WTC11 (cell line): ENCODE results near the gene NONO. TPM values are rescaled to one million over a fixed set of nuclear protein-coding genes. Genes with fewer than 3 reads are reported as not detected.

ENCODE experiments used
- ATAC-seq: fragments of 200-7000 bp; cut with Tn5 transposase; 2 replicates; pipeline ENCODE4 v1.10.0; 2021; ENCODE audit warnings: mild to moderate bottlenecking, moderate library complexity
- CTCF ChIA-PET: fragments of 300-600 bp; sonication (Branson Sonifier 250); formaldehyde crosslinking; loops from one replicate; lab custom pipeline; 2021; ENCODE audit warnings: antibody characterized with exemption; lab: Charles Lee
- POLR2A ChIA-PET: fragments of 350-600 bp; sonication (Branson Sonifier 250); formaldehyde crosslinking; loops from one replicate; lab custom pipeline; 2021; ENCODE audit warnings: antibody characterized with exemption; lab: Charles Lee
- DNase-seq: peaks from one replicate; pipeline ENCODE4 v3.0.0; 2021; ENCODE audit warnings: low spot score
- H3K27ac Mint-ChIP-seq: 2 replicates; pipeline ENCODE4 v1.8.0; 2021; ENCODE audit warnings: mixed read lengths
- H3K27me3 Mint-ChIP-seq: 2 replicates; pipeline ENCODE4 v1.8.0; 2021; ENCODE audit warnings: low read depth, mild to moderate bottlenecking, moderate library complexity, mixed read lengths
- H3K36me3 Mint-ChIP-seq: 2 replicates; pipeline ENCODE4 v1.8.0; 2021; ENCODE audit warnings: mixed read lengths
- H3K4me1 Mint-ChIP-seq: 2 replicates; pipeline ENCODE4 v1.8.0; 2022; ENCODE audit warnings: mixed read lengths
- H3K4me3 Mint-ChIP-seq: 2 replicates; pipeline ENCODE4 v1.8.0; 2021; ENCODE audit warnings: mild to moderate bottlenecking, moderate library complexity, mixed read lengths
- H3K9me3 Mint-ChIP-seq: 2 replicates; pipeline ENCODE4 v1.8.0; 2021; ENCODE audit warnings: mixed read lengths
- AR ChIP-seq: fragments of 250-450 bp; sonication (Bioruptor Pico); IDR thresholded peaks from 2 replicates; pipeline ENCODE4 v1.9.0; 2021; ENCODE audit warnings: mild to moderate bottlenecking
- ARID4B ChIP-seq: sonication (generic); formaldehyde crosslinking; IDR thresholded peaks from 2 replicates; pipeline ENCODE4 v1.8.0; 2023; ENCODE audit warnings: missing genetic modification reagents, mild to moderate bottlenecking, borderline replicate concordance
- ATF1 ChIP-seq: sonication (generic); formaldehyde crosslinking; IDR thresholded peaks from 2 replicates; pipeline ENCODE4 v1.8.1; 2023; ENCODE audit warnings: mild to moderate bottlenecking, moderate library complexity, missing genetic modification reagents
- CDX4 ChIP-seq: fragments of 250-450 bp; sonication (Bioruptor Pico); IDR thresholded peaks from 2 replicates; pipeline ENCODE4 v1.9.0; 2021; ENCODE audit warnings: moderate library complexity, mild to moderate bottlenecking, inconsistent platforms, borderline replicate concordance
- ELF4 ChIP-seq: sonication (generic); formaldehyde crosslinking; IDR thresholded peaks from 2 replicates; pipeline ENCODE4 v1.8.1; 2022; ENCODE audit warnings: low read depth, mild to moderate bottlenecking, moderate library complexity, missing genetic modification reagents
- EMX1 ChIP-seq: fragments of 250-450 bp; sonication (Bioruptor Pico); IDR thresholded peaks from 2 replicates; pipeline ENCODE4 v1.8.0; 2021; ENCODE audit warnings: mild to moderate bottlenecking
- ETV6 ChIP-seq: sonication (generic); formaldehyde crosslinking; IDR thresholded peaks from 2 replicates; pipeline ENCODE4 v1.8.1; 2022; ENCODE audit warnings: mild to moderate bottlenecking, missing genetic modification reagents
- MAX ChIP-seq: sonication (generic); formaldehyde crosslinking; IDR thresholded peaks from 2 replicates; pipeline ENCODE4 v1.8.0; 2022; ENCODE audit warnings: mild to moderate bottlenecking, missing genetic modification reagents
- MYBL2 ChIP-seq: sonication (generic); formaldehyde crosslinking; IDR thresholded peaks from 2 replicates; pipeline ENCODE4 v1.8.1; 2023; ENCODE audit warnings: mild to moderate bottlenecking, moderate library complexity, missing genetic modification reagents
- NFE2L1 ChIP-seq: sonication (generic); formaldehyde crosslinking; IDR thresholded peaks from 2 replicates; pipeline ENCODE4 v1.8.1; 2023; ENCODE audit warnings: missing genetic modification reagents
- RORB ChIP-seq: fragments of 250-450 bp; sonication (Bioruptor Pico); IDR thresholded peaks from 2 replicates; pipeline ENCODE4 v1.9.0; 2021; ENCODE audit warnings: mild to moderate bottlenecking
- TEAD1 ChIP-seq: sonication (generic); formaldehyde crosslinking; IDR thresholded peaks from 2 replicates; pipeline ENCODE4 v1.8.0; 2022; ENCODE audit warnings: mild to moderate bottlenecking, missing genetic modification reagents
- USF1 ChIP-seq: sonication (generic); formaldehyde crosslinking; IDR thresholded peaks from 2 replicates; pipeline ENCODE4 v1.8.0; 2022; ENCODE audit warnings: mild to moderate bottlenecking, missing genetic modification reagents
- ZNF138 ChIP-seq: sonication (generic); formaldehyde crosslinking; conservative IDR thresholded peaks from 2 replicates; pipeline ENCODE4 v1.8.1; 2022; ENCODE audit warnings: mild to moderate bottlenecking, moderate library complexity, missing genetic modification reagents
- ZNF232 ChIP-seq: sonication (generic); formaldehyde crosslinking; IDR thresholded peaks from 2 replicates; pipeline ENCODE4 v1.8.0; 2022; ENCODE audit warnings: mild to moderate bottlenecking, missing genetic modification reagents
- total RNA-seq: library from RNA; stranded (reverse); gene quantifications from 3 replicates; pipeline ENCODE4 v1.2.3, GENCODE V29; 2021
- TF ChIP-seq, protein P1 (sequence below): fragments of 250-450 bp; sonication (Bioruptor Pico); IDR thresholded peaks from 2 replicates; pipeline ENCODE4 v2.1.2; 2022; ENCODE audit warnings: mild to moderate bottlenecking, moderate library complexity
- TF ChIP-seq, protein P2 (sequence below): sonication (generic); formaldehyde crosslinking; IDR thresholded peaks from 2 replicates; pipeline ENCODE4 v1.8.0; 2022; ENCODE audit warnings: missing genetic modification reagents
- TF ChIP-seq, protein P3 (sequence below): sonication (generic); formaldehyde crosslinking; IDR thresholded peaks from 2 replicates; pipeline ENCODE4 v1.8.1; 2023; ENCODE audit warnings: mild to moderate bottlenecking, missing genetic modification reagents, moderate library complexity
- TF ChIP-seq, protein P4 (sequence below): sonication (generic); formaldehyde crosslinking; IDR thresholded peaks from 2 replicates; pipeline ENCODE4 v1.8.1; 2022; ENCODE audit warnings: missing genetic modification reagents, borderline replicate concordance

Gene NONO
- total RNA-seq, 1 experiment from 2014 or later = 706 TPM

DNA sequence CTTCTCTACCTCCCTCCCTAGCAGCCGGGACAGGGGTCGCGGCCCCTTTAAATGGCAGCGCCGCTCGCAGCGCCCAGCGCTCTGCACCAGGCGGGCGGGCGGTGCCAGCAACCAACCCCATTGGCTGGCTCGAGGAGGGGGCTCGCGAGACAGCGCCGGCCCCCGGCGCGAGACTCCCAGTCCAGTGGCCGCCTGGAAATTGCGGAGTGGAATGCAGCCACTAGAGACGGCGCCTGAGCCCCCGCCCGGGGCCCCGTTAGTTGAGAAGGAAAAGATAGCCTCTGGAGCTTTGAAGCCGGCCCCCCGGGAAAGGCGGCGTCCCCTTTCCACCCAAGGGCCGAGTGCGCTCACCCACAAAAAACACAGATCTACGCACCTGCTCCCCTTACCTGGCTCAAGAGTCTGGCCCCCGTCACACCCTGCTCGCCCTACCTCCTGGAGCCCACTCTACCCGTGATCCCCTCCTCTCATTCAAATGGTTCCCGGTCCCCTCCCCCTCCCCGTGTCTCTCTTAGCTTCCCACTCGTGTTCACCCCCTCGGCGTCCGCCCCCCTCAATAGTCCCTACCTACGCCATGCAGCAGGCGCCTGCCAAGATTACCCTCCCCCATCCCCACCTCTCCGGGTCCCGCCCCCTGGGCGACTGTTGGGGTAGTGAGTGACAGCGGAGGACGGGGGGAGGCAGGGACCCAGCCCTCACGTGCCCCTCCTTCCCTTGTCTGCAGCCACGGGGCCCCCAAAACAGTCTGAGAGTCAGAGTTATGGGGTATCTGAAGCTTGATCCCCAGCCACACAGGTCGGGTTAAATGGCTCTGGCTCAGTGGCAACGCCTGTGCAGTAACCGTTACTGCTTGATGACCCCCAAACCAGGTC, 29.1 kb upstream of the NONO start, which contains the start of gene ZMYM3:
TSS of gene ZMYM3 (minus strand) at position 49 of the 872 bp plus-strand sequence. CDS start 885 bp downstream, outside the sequence.
- Mint-ChIP-seq H3K27ac (peak within 1 kb of the TSS; percentile 83), H3K36me3 (peaks cover 15% of the 10 kb centered on the region), H3K4me3 (peak within 1 kb of the TSS; percentile 90), H3K27me3 (no peaks in the 10 kb centered on the region), H3K4me1 (peaks cover 21% of the 10 kb centered on the region), H3K9me3 (no peaks in the 10 kb centered on the region)
- DNase-seq (peak; percentile 81), ATAC-seq (peak; percentile 70)
- ChIA-PET CTCF (interaction anchor here (0.6 to 1.9 kb wide), 5 partner anchors 29 to 411 kb away, joined by 3 to 12 read pairs (median 8); partner anchors contain the start of genes NONO and TAF1), POLR2A (interaction anchor here (0.6 to 2.3 kb wide), 6 partner anchors 29 to 112 kb away, joined by 3 to 17 read pairs (median 6); partner anchors contain the start of genes NONO and TAF1)
- no peak for TF ChIP-seq ELF4
- no peak for TF ChIP-seq EMX1 (CRISPR knock-in tag)
- TF ChIP-seq, protein P1, sequence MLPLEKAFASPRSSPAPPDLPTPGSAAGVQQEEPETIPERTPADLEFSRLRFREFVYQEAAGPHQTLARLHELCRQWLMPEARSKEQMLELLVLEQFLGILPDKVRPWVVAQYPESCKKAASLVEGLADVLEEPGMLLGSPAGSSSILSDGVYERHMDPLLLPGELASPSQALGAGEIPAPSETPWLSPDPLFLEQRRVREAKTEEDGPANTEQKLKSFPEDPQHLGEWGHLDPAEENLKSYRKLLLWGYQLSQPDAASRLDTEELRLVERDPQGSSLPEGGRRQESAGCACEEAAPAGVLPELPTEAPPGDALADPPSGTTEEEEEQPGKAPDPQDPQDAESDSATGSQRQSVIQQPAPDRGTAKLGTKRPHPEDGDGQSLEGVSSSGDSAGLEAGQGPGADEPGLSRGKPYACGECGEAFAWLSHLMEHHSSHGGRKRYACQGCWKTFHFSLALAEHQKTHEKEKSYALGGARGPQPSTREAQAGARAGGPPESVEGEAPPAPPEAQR (CRISPR knock-in tag) = no peak
- no peak for TF ChIP-seq ARID4B (CRISPR knock-in tag)
- no peak for TF ChIP-seq RORB
- no peak for TF ChIP-seq AR (CRISPR knock-in tag)
- no peak for TF ChIP-seq MYBL2
- peak; percentile 70; the same call in 1 of the 2 replicates for TF ChIP-seq USF1 (CRISPR knock-in tag)
- TF ChIP-seq ZNF138 (CRISPR knock-in tag) = no peak
- TF ChIP-seq, protein P2, sequence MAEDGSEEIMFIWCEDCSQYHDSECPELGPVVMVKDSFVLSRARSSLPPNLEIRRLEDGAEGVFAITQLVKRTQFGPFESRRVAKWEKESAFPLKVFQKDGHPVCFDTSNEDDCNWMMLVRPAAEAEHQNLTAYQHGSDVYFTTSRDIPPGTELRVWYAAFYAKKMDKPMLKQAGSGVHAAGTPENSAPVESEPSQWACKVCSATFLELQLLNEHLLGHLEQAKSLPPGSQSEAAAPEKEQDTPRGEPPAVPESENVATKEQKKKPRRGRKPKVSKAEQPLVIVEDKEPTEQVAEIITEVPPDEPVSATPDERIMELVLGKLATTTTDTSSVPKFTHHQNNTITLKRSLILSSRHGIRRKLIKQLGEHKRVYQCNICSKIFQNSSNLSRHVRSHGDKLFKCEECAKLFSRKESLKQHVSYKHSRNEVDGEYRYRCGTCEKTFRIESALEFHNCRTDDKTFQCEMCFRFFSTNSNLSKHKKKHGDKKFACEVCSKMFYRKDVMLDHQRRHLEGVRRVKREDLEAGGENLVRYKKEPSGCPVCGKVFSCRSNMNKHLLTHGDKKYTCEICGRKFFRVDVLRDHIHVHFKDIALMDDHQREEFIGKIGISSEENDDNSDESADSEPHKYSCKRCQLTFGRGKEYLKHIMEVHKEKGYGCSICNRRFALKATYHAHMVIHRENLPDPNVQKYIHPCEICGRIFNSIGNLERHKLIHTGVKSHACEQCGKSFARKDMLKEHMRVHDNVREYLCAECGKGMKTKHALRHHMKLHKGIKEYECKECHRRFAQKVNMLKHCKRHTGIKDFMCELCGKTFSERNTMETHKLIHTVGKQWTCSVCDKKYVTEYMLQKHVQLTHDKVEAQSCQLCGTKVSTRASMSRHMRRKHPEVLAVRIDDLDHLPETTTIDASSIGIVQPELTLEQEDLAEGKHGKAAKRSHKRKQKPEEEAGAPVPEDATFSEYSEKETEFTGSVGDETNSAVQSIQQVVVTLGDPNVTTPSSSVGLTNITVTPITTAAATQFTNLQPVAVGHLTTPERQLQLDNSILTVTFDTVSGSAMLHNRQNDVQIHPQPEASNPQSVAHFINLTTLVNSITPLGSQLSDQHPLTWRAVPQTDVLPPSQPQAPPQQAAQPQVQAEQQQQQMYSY = peak; percentile 95
- 0 out of 2 replicates have a peak, but pooled peaks have one; percentile 34 for TF ChIP-seq ETV6 (CRISPR knock-in tag)
- TF ChIP-seq ZNF232 (CRISPR knock-in tag) = no peak
- no peak for TF ChIP-seq CDX4 (CRISPR knock-in tag)
- TF ChIP-seq, protein P3, sequence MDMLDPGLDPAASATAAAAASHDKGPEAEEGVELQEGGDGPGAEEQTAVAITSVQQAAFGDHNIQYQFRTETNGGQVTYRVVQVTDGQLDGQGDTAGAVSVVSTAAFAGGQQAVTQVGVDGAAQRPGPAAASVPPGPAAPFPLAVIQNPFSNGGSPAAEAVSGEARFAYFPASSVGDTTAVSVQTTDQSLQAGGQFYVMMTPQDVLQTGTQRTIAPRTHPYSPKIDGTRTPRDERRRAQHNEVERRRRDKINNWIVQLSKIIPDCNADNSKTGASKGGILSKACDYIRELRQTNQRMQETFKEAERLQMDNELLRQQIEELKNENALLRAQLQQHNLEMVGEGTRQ (CRISPR knock-in tag) = peak; percentile 71
- no peak for TF ChIP-seq ATF1 (CRISPR knock-in tag)
- no peak for TF ChIP-seq NFE2L1 (CRISPR knock-in tag)
- TF ChIP-seq MAX (CRISPR knock-in tag) = no peak
- no peak for TF ChIP-seq TEAD1 (CRISPR knock-in tag)
- TF ChIP-seq, protein P4, sequence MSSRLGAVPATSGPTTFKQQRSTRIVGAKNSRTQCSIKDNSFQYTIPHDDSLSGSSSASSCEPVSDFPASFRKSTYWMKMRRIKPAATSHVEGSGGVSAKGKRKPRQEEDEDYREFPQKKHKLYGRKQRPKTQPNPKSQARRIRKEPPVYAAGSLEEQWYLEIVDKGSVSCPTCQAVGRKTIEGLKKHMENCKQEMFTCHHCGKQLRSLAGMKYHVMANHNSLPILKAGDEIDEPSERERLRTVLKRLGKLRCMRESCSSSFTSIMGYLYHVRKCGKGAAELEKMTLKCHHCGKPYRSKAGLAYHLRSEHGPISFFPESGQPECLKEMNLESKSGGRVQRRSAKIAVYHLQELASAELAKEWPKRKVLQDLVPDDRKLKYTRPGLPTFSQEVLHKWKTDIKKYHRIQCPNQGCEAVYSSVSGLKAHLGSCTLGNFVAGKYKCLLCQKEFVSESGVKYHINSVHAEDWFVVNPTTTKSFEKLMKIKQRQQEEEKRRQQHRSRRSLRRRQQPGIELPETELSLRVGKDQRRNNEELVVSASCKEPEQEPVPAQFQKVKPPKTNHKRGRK (CRISPR knock-in tag) = no peak
